Measurements from ENCODE around the gene UBA7.

- TF ChIP-seq EZH2 (IDR thresholded peaks at IDR 0.05; ENCODE audit: low read depth, unreplicated experiment) (no peak), CTCF (conservative IDR thresholded peaks at IDR 0.05; ENCODE audit: low read depth in 2 of 2) (no peak), ZNF114 (CRISPR knock-in tag; IDR thresholded peaks at IDR 0.05) (no peak), REST (IDR thresholded peaks at IDR 0.05; ENCODE audit: unreplicated experiment) (no peak), POLR2AphosphoS5 (IDR thresholded peaks at IDR 0.05; ENCODE audit: low read depth) (no peak), EZH2phosphoT487 (IDR thresholded peaks at IDR 0.05; ENCODE audit: unreplicated experiment) (no peak), CREB1 (CRISPR knock-in tag; IDR thresholded peaks at IDR 0.05; ENCODE audit: low read depth) (no peak)
- TF ChIP-seq, protein P1, sequence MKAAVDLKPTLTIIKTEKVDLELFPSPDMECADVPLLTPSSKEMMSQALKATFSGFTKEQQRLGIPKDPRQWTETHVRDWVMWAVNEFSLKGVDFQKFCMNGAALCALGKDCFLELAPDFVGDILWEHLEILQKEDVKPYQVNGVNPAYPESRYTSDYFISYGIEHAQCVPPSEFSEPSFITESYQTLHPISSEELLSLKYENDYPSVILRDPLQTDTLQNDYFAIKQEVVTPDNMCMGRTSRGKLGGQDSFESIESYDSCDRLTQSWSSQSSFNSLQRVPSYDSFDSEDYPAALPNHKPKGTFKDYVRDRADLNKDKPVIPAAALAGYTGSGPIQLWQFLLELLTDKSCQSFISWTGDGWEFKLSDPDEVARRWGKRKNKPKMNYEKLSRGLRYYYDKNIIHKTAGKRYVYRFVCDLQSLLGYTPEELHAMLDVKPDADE (IDR thresholded peaks at IDR 0.05) = no peak
Measured at GRCh38 chr3:49775538-49775937, 38.2 kb downstream of the UBA7 start.

Measured in GM23338 (cell line).